ENCODE measurements around the gene RAB44. TPM values are rescaled to one million over a fixed set of nuclear protein-coding genes. Genes with fewer than 3 reads are reported as not detected.
"Not testable (repeated sequence)": the region's sequence is repeated elsewhere in the genome, so short reads cannot be mapped to it uniquely, and the experiment has no call there.

RAB44 gene
- total RNA-seq, 5 donors from 2014 or later (not counting 1 experiment from before 2014, with no cell fraction given) = 0.06 to 0.35 (median 0.09) TPM; not detected in 1

GRCh38 chr6:36702656-36703055 lies 5.0 kb downstream of the RAB44 start:
- POLR2A ChIA-PET = interaction anchor here in 1 of 2 donors (0.6 kb wide), 1 partner anchor 30 kb away, joined by 4 read pairs; no protein-coding TSS in a partner anchor
- H3K4me3 Mint-ChIP-seq = no peak overlapping the region
- H3K36me3 ChIP-seq (ENCODE audit: control insufficient read depth in 2 of 2, extremely low read depth in 1 of 2, insufficient read depth in 1 of 2, low read length in 1 of 2) = no peaks in the 10 kb centered on the region
- no peak overlapping the region for H3K27ac ChIP-seq (ENCODE audit: low read length)
- H3K27ac Mint-ChIP-seq = no peak overlapping the region
- H3K36me3 Mint-ChIP-seq = no peaks in the 10 kb centered on the region
- H3K4me3 ChIP-seq (ENCODE audit: control insufficient read depth in 1 of 2, extremely low read depth in 1 of 2, low read length in 1 of 2) = no peak overlapping the region
- no peak for DNase-seq
- no peaks in the 10 kb centered on the region for H3K4me1 ChIP-seq (ENCODE audit: control insufficient read depth in 1 of 2, extremely low read depth in 1 of 2, insufficient read depth in 2 of 2, low read length in 2 of 2)
- CTCF ChIA-PET = no interaction called here
- ATAC-seq (replicated peaks in 1 of 4) = no peak
- no peaks in the 10 kb centered on the region for H3K9me3 Mint-ChIP-seq
- WGBS (ENCODE audit: insufficient coverage) = 89% methylated on average over 1 of the region's 3 CpGs
- H3K27me3 Mint-ChIP-seq = peaks cover 0 to 3% of the 10 kb centered on the region in 2 donors
- no peaks in the 10 kb centered on the region for H3K9me3 ChIP-seq
- peaks cover 0 to 13% of the 10 kb centered on the region in 2 experiments for H3K27me3 ChIP-seq (replicated peaks in 1 of 2; ENCODE audit: control insufficient read depth in 2 of 2, extremely low read depth in 1 of 2, insufficient read depth in 2 of 2, low read length in 1 of 2)
- peaks cover 0 to 3% (median 0%) of the 10 kb centered on the region in 3 donors for H3K4me1 Mint-ChIP-seq

DNA sequence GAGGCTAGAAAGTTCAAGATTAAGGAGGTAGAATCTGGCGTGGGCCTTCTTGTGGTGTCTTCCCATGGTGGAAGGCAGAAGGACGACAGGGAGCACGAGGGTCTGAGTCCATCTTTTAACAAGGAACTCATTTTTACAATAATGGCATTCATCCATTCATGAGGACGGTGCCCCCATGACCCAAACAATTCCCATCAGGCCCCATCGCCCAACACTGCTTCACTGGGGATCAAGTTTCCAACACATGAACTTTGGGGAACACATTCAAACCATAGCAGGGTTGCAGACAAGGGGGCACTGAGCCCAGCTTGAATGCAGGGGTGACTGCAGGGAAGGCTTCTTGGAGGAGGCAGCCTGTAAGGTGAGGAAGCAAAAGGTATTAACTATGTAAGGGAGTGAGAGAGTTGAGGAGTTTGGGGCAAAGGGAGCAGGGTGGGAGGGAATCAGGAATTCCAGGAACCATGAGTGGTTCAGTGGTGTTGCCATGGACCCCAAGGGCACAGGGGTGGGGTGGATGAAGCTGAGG lies 5.5 kb downstream of the RAB44 start:
- 100% methylated on average over 1 of the region's 5 CpGs for WGBS (ENCODE audit: insufficient coverage)
- Mint-ChIP-seq H3K27ac (no peak overlapping the region), H3K36me3 (no peaks in the 10 kb centered on the region), H3K4me3 (no peak overlapping the region), H3K9me3 (no peaks in the 10 kb centered on the region), H3K27me3 (peaks cover 0 to 3% of the 10 kb centered on the region in 2 donors), H3K4me1 (peaks cover 0 to 3% (median 0%) of the 10 kb centered on the region in 3 donors)
- peaks cover 0 to 13% of the 10 kb centered on the region in 2 experiments for H3K27me3 ChIP-seq (replicated peaks in 1 of 2; ENCODE audit: control insufficient read depth in 2 of 2, extremely low read depth in 1 of 2, insufficient read depth in 2 of 2, low read length in 1 of 2)
- POLR2A ChIA-PET = no interaction called here
- no peaks in the 10 kb centered on the region for H3K36me3 ChIP-seq (ENCODE audit: control insufficient read depth in 2 of 2, extremely low read depth in 1 of 2, insufficient read depth in 1 of 2, low read length in 1 of 2)
- H3K27ac ChIP-seq (ENCODE audit: low read length) = no peak overlapping the region
- CTCF ChIA-PET = no interaction called here
- H3K4me1 ChIP-seq (ENCODE audit: control insufficient read depth in 1 of 2, extremely low read depth in 1 of 2, insufficient read depth in 2 of 2, low read length in 2 of 2) = no peaks in the 10 kb centered on the region
- DNase-seq = no peak
- ATAC-seq (replicated peaks in 1 of 4) = no peak
- no peak overlapping the region for H3K4me3 ChIP-seq (ENCODE audit: control insufficient read depth in 1 of 2, extremely low read depth in 1 of 2, low read length in 1 of 2)
- H3K9me3 ChIP-seq = no peaks in the 10 kb centered on the region

- ChIA-PET POLR2A (no interaction called here), CTCF (no interaction called here)
- H3K4me3 Mint-ChIP-seq = no peak overlapping the region
- Histone ChIP-seq H3K27ac (ENCODE audit: low read length) (no peak overlapping the region), H3K27me3 (replicated peaks in 1 of 2; ENCODE audit: control insufficient read depth in 2 of 2, extremely low read depth in 1 of 2, insufficient read depth in 2 of 2, low read length in 1 of 2) (peaks cover 0 to 10% of the 10 kb centered on the region in 2 experiments), H3K36me3 (ENCODE audit: control insufficient read depth in 2 of 2, extremely low read depth in 1 of 2, insufficient read depth in 1 of 2, low read length in 1 of 2) (no peaks in the 10 kb centered on the region), H3K4me3 (ENCODE audit: control insufficient read depth in 1 of 2, extremely low read depth in 1 of 2, low read length in 1 of 2) (no peak overlapping the region), H3K4me1 (ENCODE audit: control insufficient read depth in 1 of 2, extremely low read depth in 1 of 2, insufficient read depth in 2 of 2, low read length in 2 of 2) (no peaks in the 10 kb centered on the region), H3K9me3 (no peaks in the 10 kb centered on the region)
- no peaks in the 10 kb centered on the region for H3K36me3 Mint-ChIP-seq
- ATAC-seq (replicated peaks in 1 of 4) (no peak), DNase-seq (no peak)
- peaks cover 0 to 3% (median 0%) of the 10 kb centered on the region in 3 donors for H3K4me1 Mint-ChIP-seq
- peaks cover 0 to 3% of the 10 kb centered on the region in 2 donors for H3K27me3 Mint-ChIP-seq
- H3K27ac Mint-ChIP-seq = no peak overlapping the region
- 87% methylated on average over 14 of the region's 18 CpGs for WGBS (ENCODE audit: insufficient coverage)
- H3K9me3 Mint-ChIP-seq = no peaks in the 10 kb centered on the region
These were observed 6.4 kb downstream of the RAB44 start for GRCh38 chr6:36703982-36704381.

DNA sequence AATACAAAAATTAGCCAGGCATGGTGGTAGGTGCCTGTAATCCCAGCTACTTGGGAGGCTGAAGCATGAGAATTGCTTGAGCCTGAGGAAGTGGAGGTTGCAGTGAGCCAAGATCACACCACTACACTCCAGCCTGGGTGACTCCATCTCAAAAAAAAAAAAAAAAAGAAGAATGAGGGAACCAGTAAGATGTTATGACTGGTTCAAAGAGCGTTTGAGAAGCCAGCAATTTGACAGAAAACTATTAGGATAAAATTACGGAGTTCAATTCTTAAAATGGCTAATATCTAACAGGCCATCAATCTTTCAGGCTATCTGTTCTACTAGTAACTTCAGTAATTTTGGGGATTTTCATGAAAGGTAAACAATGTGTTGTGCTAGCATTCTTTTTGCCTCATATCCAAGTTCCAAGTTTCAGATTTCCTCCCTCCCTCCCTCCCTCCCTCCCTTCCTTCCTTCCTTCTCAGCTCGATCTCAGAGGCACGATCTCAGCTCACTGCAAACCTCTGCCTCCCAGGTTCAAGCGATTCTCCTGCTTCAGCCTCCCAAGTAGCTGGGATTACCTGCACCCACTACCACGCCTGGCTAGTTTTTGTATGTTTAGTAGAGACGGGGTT lies 7.4 kb downstream of the RAB44 start:
- H3K4me3 ChIP-seq (ENCODE audit: control insufficient read depth in 1 of 2, extremely low read depth in 1 of 2, low read length in 1 of 2); H3K27me3 Mint-ChIP-seq; H3K27me3 ChIP-seq (replicated peaks in 1 of 2; ENCODE audit: control insufficient read depth in 2 of 2, extremely low read depth in 1 of 2, insufficient read depth in 2 of 2, low read length in 1 of 2); H3K27ac ChIP-seq (ENCODE audit: low read length); H3K27ac Mint-ChIP-seq; H3K9me3 ChIP-seq; H3K9me3 Mint-ChIP-seq; H3K36me3 ChIP-seq (ENCODE audit: control insufficient read depth in 2 of 2, extremely low read depth in 1 of 2, insufficient read depth in 1 of 2, low read length in 1 of 2); H3K4me1 Mint-ChIP-seq; H3K4me3 Mint-ChIP-seq; DNase-seq; H3K36me3 Mint-ChIP-seq; ATAC-seq (replicated peaks in 1 of 4); H3K4me1 ChIP-seq (ENCODE audit: control insufficient read depth in 1 of 2, extremely low read depth in 1 of 2, insufficient read depth in 2 of 2, low read length in 2 of 2); POLR2A ChIA-PET: not testable (repeated sequence)
- WGBS (ENCODE audit: insufficient coverage) = no CpG with 5 or more reads among the region's 7 CpGs
- CTCF ChIA-PET = interaction anchor here in 1 of 2 donors (0.7 kb wide), 1 partner anchor 137 kb away, joined by 3 read pairs; no protein-coding TSS in a partner anchor

GRCh38 chr6:36706339-36706738 lies 8.7 kb downstream of the RAB44 start:
- Histone ChIP-seq H3K4me1 (ENCODE audit: control insufficient read depth in 1 of 2, extremely low read depth in 1 of 2, insufficient read depth in 2 of 2, low read length in 2 of 2) (no peaks in the 10 kb centered on the region), H3K9me3 (no peaks in the 10 kb centered on the region), H3K27me3 (replicated peaks in 1 of 2; ENCODE audit: control insufficient read depth in 2 of 2, extremely low read depth in 1 of 2, insufficient read depth in 2 of 2, low read length in 1 of 2) (peaks cover 0 to 9% of the 10 kb centered on the region in 2 experiments), H3K27ac (ENCODE audit: low read length) (no peak overlapping the region), H3K36me3 (ENCODE audit: control insufficient read depth in 2 of 2, extremely low read depth in 1 of 2, insufficient read depth in 1 of 2, low read length in 1 of 2) (no peaks in the 10 kb centered on the region), H3K4me3 (ENCODE audit: control insufficient read depth in 1 of 2, extremely low read depth in 1 of 2, low read length in 1 of 2) (no peak overlapping the region)
- Mint-ChIP-seq H3K27me3 (peaks cover 0 to 3% of the 10 kb centered on the region in 2 donors), H3K4me3 (no peak overlapping the region), H3K4me1 (peaks cover 0 to 3% (median 0%) of the 10 kb centered on the region in 3 donors), H3K9me3 (no peaks in the 10 kb centered on the region), H3K27ac (no peak overlapping the region), H3K36me3 (no peaks in the 10 kb centered on the region)
- WGBS (ENCODE audit: insufficient coverage) = no CpG with 5 or more reads among the region's 1 CpG
- ATAC-seq (replicated peaks in 1 of 4) = no peak
- POLR2A ChIA-PET = no interaction called here
- DNase-seq = no peak
- CTCF ChIA-PET = interaction anchor here in 1 of 2 donors (1.1 kb wide), 1 partner anchor 9 kb away, joined by 5 read pairs; no protein-coding TSS in a partner anchor

DNA sequence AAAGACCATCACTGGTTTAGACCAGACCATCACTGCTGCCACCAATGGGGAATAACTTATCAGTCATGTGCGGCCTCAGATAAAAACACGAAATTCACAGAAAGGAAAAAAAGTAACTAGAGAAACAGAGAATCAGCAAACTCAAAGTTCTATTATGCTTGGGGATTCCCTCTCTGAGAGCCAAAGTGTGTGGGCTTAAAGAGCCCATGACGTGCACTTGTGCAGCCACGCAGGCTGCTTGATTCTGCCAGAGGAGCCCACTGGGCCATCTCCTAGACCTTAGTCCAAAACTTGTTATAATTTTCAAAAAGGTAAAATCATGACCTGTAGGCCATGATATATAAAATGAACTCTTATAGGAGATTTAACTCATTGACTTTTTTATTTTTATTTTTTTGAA lies 15.2 kb downstream of the RAB44 start:
- WGBS (ENCODE audit: insufficient coverage) = 82% methylated on average over 3 of the region's 4 CpGs
- Histone ChIP-seq H3K4me1 (ENCODE audit: control insufficient read depth in 1 of 2, extremely low read depth in 1 of 2, insufficient read depth in 2 of 2, low read length in 2 of 2) (no peaks in the 10 kb centered on the region), H3K36me3 (ENCODE audit: control insufficient read depth in 2 of 2, extremely low read depth in 1 of 2, insufficient read depth in 1 of 2, low read length in 1 of 2) (no peaks in the 10 kb centered on the region), H3K27me3 (replicated peaks in 1 of 2; ENCODE audit: control insufficient read depth in 2 of 2, extremely low read depth in 1 of 2, insufficient read depth in 2 of 2, low read length in 1 of 2) (peaks cover 0 to 22% of the 10 kb centered on the region in 2 experiments), H3K4me3 (ENCODE audit: control insufficient read depth in 1 of 2, extremely low read depth in 1 of 2, low read length in 1 of 2) (no peak overlapping the region), H3K9me3 (no peaks in the 10 kb centered on the region), H3K27ac (ENCODE audit: low read length) (no peak overlapping the region)
- POLR2A ChIA-PET = no interaction called here
- Mint-ChIP-seq H3K4me3 (no peak overlapping the region), H3K36me3 (no peaks in the 10 kb centered on the region), H3K9me3 (no peaks in the 10 kb centered on the region), H3K4me1 (no peaks in the 10 kb centered on the region), H3K27ac (no peak overlapping the region), H3K27me3 (no peaks in the 10 kb centered on the region)
- CTCF ChIA-PET = no interaction called here
- ATAC-seq (replicated peaks in 1 of 4) (no peak), DNase-seq (no peak)
